CD14-positive monocyte (primary cell): ENCODE measurements around the gene SORBS2. TPM values are rescaled to one million over a fixed set of nuclear protein-coding genes. Genes with fewer than 3 reads are reported as not detected.

Experiments used
- DNase-seq, 3 donors: peaks; one replicate each; pipeline ENCODE4 v3.0.0-alpha.2; 2011 to 2022
- H2AFZ ChIP-seq: 2 replicates; pipeline ENCODE4 v1.6.0; 2012; ENCODE audit warnings: mild to moderate bottlenecking, low read depth, low read length, inconsistent platforms; ENCODE audit not compliant: insufficient read depth, poor library complexity, severe bottlenecking
- H3K27ac ChIP-seq, 2 donors: 1 replicate in 1 of 2; 2 replicates in 1 of 2; pipeline ENCODE4 v1.5.1; 2012 to 2013; ENCODE audit warnings: low read length in 2 of 2, control low read depth in 1 of 2, inconsistent platforms in 1 of 2, low read depth in 1 of 2, mild to moderate bottlenecking in 1 of 2
- H3K27me3 ChIP-seq, 2 donors: one replicate each; pipeline versions ENCODE4 v1.6.0 to v1.6.1; 2011 to 2013; ENCODE audit warnings: low read length in 2 of 2; ENCODE audit not compliant: control insufficient read depth in 2 of 2, insufficient read depth in 2 of 2
- H3K36me3 ChIP-seq, 2 donors: replicated peaks in 1 of 2; 1 replicate in 1 of 2; 2 replicates in 1 of 2; pipeline versions ENCODE4 v1.5.1 to v1.6.1; 2012 to 2013; ENCODE audit warnings: low read length in 2 of 2, control low read depth in 1 of 2, inconsistent platforms in 1 of 2, mild to moderate bottlenecking in 1 of 2; ENCODE audit not compliant: insufficient read depth in 2 of 2, control insufficient read depth in 1 of 2
- H3K4me1 ChIP-seq, 2 donors: 1 replicate in 1 of 2; 2 replicates in 1 of 2; pipeline versions ENCODE4 v1.5.1 to v1.6.1; 2012 to 2013; ENCODE audit warnings: low read length in 2 of 2, control low read depth in 1 of 2, inconsistent platforms in 1 of 2, mild to moderate bottlenecking in 1 of 2, moderate library complexity in 1 of 2; ENCODE audit not compliant: insufficient read depth in 2 of 2, control insufficient read depth in 1 of 2
- H3K4me2 ChIP-seq: replicated peaks from 2 replicates; pipeline ENCODE3; 2012; ENCODE audit warnings: low read length, moderate library complexity, mild to moderate bottlenecking; ENCODE audit not compliant: poor library complexity, severe bottlenecking; ENCODE audit errors: extremely low read depth
- H3K4me3 ChIP-seq, 3 experiments: fragments of 200-600 bp in 1 of 3; sonication (generic) in 1 of 3; replicated peaks in 1 of 3; 1 replicate in 2 of 3; 2 replicates in 1 of 3; pipeline ENCODE4 v1.5.1; 2011 to 2013; ENCODE audit warnings: low read length in 3 of 3, mild to moderate bottlenecking in 3 of 3, control low read depth in 2 of 3, low read depth in 2 of 3, inconsistent platforms in 1 of 3, moderate library complexity in 1 of 3
- H3K79me2 ChIP-seq: 2 replicates; pipeline ENCODE4 v1.6.0; 2012; ENCODE audit warnings: mild to moderate bottlenecking, control low read depth, inconsistent platforms, low read length, moderate library complexity; ENCODE audit not compliant: insufficient read depth
- H3K9ac ChIP-seq: 2 replicates; pipeline ENCODE4 v1.6.0; 2017; ENCODE audit warnings: low read length, mild to moderate bottlenecking; ENCODE audit not compliant: insufficient read depth, poor library complexity, severe bottlenecking
- H3K9me3 ChIP-seq, 2 donors: replicated peaks in 1 of 2; 1 replicate in 1 of 2; 2 replicates in 1 of 2; pipeline versions ENCODE4 v1.5.1 to v1.6.1; 2012 to 2013; ENCODE audit warnings: low read length in 2 of 2, control low read depth in 1 of 2; ENCODE audit not compliant: control insufficient read depth in 1 of 2, insufficient read depth in 1 of 2
- H4K20me1 ChIP-seq: 2 replicates; pipeline ENCODE4 v1.6.0; 2012; ENCODE audit warnings: mild to moderate bottlenecking, low read length, control low read depth, moderate library complexity; ENCODE audit not compliant: insufficient read depth
- H3K27ac Mint-ChIP-seq, 7 donors: one replicate each; pipeline ENCODE4 v1.8.0; 2020; ENCODE audit warnings: mild to moderate bottlenecking in 7 of 7, mixed read lengths in 7 of 7, moderate library complexity in 6 of 7, inconsistent platforms in 2 of 7
- H3K27me3 Mint-ChIP-seq, 3 donors: one replicate each; pipeline ENCODE4 v1.8.0; 2021 to 2022; ENCODE audit warnings: low read depth in 3 of 3, mild to moderate bottlenecking in 3 of 3, mixed read lengths in 3 of 3, moderate library complexity in 3 of 3, inconsistent platforms in 1 of 3
- H3K36me3 Mint-ChIP-seq, 2 donors: one replicate each; pipeline ENCODE4 v1.8.0; 2020; ENCODE audit warnings: mixed read lengths in 2 of 2, inconsistent platforms in 1 of 2, mild to moderate bottlenecking in 1 of 2
- H3K4me1 Mint-ChIP-seq: one replicate; pipeline ENCODE4 v1.8.0; 2020; ENCODE audit warnings: mild to moderate bottlenecking, mixed read lengths
- H3K4me3 Mint-ChIP-seq, 2 donors: one replicate each; pipeline ENCODE4 v1.8.0; 2020; ENCODE audit warnings: mild to moderate bottlenecking in 2 of 2, mixed read lengths in 2 of 2, moderate library complexity in 1 of 2
- H3K9me3 Mint-ChIP-seq, 7 donors: one replicate each; pipeline ENCODE4 v1.8.0; 2020 to 2022; ENCODE audit warnings: mixed read lengths in 7 of 7, mild to moderate bottlenecking in 6 of 7, moderate library complexity in 6 of 7, inconsistent platforms in 2 of 7
- WGBS: methylation state at CpG from one replicate; pipeline ENCODE4 v1.1.5; 2013; ENCODE audit warnings: missing lambda C conversion rate; ENCODE audit not compliant: insufficient coverage; 5-methylcytosine and 5-hydroxymethylcytosine counted together
- intact Hi-C, 2 donors: fragments of 100-400 bp; cut with micrococcal nuclease; formaldehyde crosslinking; loops; one replicate each; pipeline versions ENCODE4 v1.15.0 to v1.15.1; 2023
- polyA minus RNA-seq: library from RNA; depleted of rRNA, polyadenylated mRNA; stranded (reverse); fragments of >200 nt; gene quantifications from 2 replicates; pipeline ENCODE4 v1.2.3, GENCODE V29; 2012
- polyA plus RNA-seq, 3 donors: library from polyadenylated mRNA; depleted of rRNA in 1 of 3; unstranded in 2 of 3; stranded (reverse) in 1 of 3; fragments of 300-500 nt in 2 of 3; fragments of >200 nt in 1 of 3; fragmentation: Illumina TruSeq in 2 of 3; gene quantifications; 1 replicate in 2 of 3; 2 replicates in 1 of 3; pipeline ENCODE4 v1.2.3, GENCODE V29; 2012 to 2021
- total RNA-seq, 12 experiments: library from RNA in 1 of 12; stranded (reverse) in 1 of 12; fragments of 120-200 nt in 1 of 12; gene quantifications; one replicate each; pipeline ENCODE4 v1.2.4 and lab custom pipeline; 2013 to 2026; ENCODE audit warnings: mixed read lengths in 6 of 12, inconsistent platforms in 1 of 12
- TF ChIP-seq, protein P1 (sequence below): fragments of 200-600 bp; IDR thresholded peaks from one replicate; pipeline ENCODE4 v1.8.0; 2022; ENCODE audit warnings: antibody characterized with exemption, mild to moderate bottlenecking

The SORBS2 gene, protein sequence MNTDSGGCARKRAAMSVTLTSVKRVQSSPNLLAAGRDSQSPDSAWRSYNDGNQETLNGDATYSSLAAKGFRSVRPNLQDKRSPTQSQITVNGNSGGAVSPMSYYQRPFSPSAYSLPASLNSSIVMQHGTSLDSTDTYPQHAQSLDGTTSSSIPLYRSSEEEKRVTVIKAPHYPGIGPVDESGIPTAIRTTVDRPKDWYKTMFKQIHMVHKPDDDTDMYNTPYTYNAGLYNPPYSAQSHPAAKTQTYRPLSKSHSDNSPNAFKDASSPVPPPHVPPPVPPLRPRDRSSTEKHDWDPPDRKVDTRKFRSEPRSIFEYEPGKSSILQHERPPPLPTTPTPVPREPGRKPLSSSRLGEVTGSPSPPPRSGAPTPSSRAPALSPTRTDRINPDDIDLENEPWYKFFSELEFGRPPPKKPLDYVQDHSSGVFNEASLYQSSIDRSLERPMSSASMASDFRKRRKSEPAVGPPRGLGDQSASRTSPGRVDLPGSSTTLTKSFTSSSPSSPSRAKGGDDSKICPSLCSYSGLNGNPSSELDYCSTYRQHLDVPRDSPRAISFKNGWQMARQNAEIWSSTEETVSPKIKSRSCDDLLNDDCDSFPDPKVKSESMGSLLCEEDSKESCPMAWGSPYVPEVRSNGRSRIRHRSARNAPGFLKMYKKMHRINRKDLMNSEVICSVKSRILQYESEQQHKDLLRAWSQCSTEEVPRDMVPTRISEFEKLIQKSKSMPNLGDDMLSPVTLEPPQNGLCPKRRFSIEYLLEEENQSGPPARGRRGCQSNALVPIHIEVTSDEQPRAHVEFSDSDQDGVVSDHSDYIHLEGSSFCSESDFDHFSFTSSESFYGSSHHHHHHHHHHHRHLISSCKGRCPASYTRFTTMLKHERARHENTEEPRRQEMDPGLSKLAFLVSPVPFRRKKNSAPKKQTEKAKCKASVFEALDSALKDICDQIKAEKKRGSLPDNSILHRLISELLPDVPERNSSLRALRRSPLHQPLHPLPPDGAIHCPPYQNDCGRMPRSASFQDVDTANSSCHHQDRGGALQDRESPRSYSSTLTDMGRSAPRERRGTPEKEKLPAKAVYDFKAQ (N-terminal part only)
- 0.81 TPM for total RNA-seq (2013)
- polyA plus RNA-seq (not detected), polyA minus RNA-seq (not detected in 2 replicates), total RNA-seq (lab: John Stamatoyannopoulos, UW) (0 to 7.4 (median 0.50) reads per million in 11 experiments)

DNA sequence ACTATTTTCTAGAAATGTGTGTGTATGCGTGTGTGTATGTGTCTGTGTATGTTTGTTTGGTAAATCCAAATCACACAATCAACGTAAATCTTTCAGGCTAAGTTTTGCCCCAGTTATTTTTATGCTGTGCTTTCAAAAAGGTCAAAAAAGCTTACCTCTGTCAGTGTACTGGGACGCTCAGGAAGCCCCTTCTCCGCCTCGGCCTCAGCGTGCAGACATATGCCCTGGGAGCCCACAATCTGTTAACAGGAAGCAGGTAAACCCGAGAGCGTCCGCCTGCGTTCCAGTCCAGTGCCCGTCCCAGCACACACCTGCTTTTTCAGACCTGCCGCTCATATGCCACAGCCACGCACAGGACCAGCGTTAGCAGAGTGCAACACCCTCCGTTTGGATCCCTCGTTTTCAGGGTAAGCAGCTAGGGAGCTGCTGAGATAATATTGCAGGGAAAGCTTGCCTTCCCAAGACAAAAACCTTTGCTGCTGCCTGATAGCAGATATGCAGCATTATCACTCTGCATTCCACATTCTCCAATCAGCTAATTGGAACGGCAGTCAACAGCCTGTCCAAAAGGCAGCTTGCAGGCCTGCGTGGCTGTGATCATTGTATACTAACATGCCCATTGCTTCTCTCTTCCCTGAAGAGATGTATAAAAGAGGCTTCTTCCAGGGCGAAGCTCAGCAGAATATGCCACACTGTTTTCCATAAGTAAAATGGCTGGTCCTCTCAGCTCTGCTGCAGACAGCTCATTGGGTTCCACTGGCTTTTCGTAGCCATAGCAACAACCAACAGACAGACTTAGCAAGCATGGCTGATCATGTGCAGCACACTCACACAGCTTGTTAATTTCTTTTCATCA is at the start of gene SORBS2:
Gene SORBS2, minus strand, starts transcription at position 686 of the 856 bp plus-strand sequence. CDS start 121,623 bp downstream, outside the sequence.
- no peak within 1 kb of the TSS for H3K27ac ChIP-seq
- no peaks in the 10 kb centered on the region for H3K4me1 ChIP-seq
- no peak within 1 kb of the TSS for H3K9ac ChIP-seq
- peak within 1 kb of the TSS in 1 of 2 donors; percentile 16 for H3K4me3 Mint-ChIP-seq
- H2AFZ ChIP-seq: no peak within 1 kb of the TSS
- peaks cover 0 to 11% of the 10 kb centered on the region in 2 donors for H3K27me3 ChIP-seq
- H3K36me3 ChIP-seq: no peaks in the 10 kb centered on the region
- H3K27ac Mint-ChIP-seq: no peak within 1 kb of the TSS
- no peak within 1 kb of the TSS for H3K4me3 ChIP-seq
- 35% methylated on average over 13 of the region's 20 CpGs for whole genome bisulfite sequencing
- TF ChIP-seq, protein P1, sequence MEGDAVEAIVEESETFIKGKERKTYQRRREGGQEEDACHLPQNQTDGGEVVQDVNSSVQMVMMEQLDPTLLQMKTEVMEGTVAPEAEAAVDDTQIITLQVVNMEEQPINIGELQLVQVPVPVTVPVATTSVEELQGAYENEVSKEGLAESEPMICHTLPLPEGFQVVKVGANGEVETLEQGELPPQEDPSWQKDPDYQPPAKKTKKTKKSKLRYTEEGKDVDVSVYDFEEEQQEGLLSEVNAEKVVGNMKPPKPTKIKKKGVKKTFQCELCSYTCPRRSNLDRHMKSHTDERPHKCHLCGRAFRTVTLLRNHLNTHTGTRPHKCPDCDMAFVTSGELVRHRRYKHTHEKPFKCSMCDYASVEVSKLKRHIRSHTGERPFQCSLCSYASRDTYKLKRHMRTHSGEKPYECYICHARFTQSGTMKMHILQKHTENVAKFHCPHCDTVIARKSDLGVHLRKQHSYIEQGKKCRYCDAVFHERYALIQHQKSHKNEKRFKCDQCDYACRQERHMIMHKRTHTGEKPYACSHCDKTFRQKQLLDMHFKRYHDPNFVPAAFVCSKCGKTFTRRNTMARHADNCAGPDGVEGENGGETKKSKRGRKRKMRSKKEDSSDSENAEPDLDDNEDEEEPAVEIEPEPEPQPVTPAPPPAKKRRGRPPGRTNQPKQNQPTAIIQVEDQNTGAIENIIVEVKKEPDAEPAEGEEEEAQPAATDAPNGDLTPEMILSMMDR: no peak
- H3K27me3 Mint-ChIP-seq: peaks cover 10 to 14% (median 10%) of the 10 kb centered on the region in 3 donors
- H3K9me3 Mint-ChIP-seq: no peaks in the 10 kb centered on the region
- H3K4me1 Mint-ChIP-seq: no peaks in the 10 kb centered on the region
- no peaks in the 10 kb centered on the region for H4K20me1 ChIP-seq
- no peaks in the 10 kb centered on the region for H3K36me3 Mint-ChIP-seq
- intact Hi-C loops: no loop called here
- H3K9me3 ChIP-seq: no peaks in the 10 kb centered on the region
- H3K79me2 ChIP-seq: no peaks in the 10 kb centered on the region
- H3K4me2 ChIP-seq: no peak within 1 kb of the TSS
- no peak for DNase-seq
